ENCODE results near the gene SAT2.

The SAT2 gene

GRCh38 chr17:7656958-7657609 lies 29.5 kb upstream of the SAT2 start:
- DNase-seq (ENCODE audit: low spot score), result no peak
- in situ Hi-C loops (cut with MboI; ENCODE audit: low sequenced_read_pairs, unreplicated experiment), result no loop called here
- TF ChIP-seq, protein P1, sequence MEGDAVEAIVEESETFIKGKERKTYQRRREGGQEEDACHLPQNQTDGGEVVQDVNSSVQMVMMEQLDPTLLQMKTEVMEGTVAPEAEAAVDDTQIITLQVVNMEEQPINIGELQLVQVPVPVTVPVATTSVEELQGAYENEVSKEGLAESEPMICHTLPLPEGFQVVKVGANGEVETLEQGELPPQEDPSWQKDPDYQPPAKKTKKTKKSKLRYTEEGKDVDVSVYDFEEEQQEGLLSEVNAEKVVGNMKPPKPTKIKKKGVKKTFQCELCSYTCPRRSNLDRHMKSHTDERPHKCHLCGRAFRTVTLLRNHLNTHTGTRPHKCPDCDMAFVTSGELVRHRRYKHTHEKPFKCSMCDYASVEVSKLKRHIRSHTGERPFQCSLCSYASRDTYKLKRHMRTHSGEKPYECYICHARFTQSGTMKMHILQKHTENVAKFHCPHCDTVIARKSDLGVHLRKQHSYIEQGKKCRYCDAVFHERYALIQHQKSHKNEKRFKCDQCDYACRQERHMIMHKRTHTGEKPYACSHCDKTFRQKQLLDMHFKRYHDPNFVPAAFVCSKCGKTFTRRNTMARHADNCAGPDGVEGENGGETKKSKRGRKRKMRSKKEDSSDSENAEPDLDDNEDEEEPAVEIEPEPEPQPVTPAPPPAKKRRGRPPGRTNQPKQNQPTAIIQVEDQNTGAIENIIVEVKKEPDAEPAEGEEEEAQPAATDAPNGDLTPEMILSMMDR (IDR thresholded peaks at IDR 0.05; ENCODE audit: borderline replicate concordance, control extremely low read depth, extremely low read depth, insufficient read depth, missing control alignments), result no peak

- TF ChIP-seq, protein P1 (IDR thresholded peaks at IDR 0.05; ENCODE audit: borderline replicate concordance, control extremely low read depth, extremely low read depth, insufficient read depth, missing control alignments), result no peak
- DNase-seq (ENCODE audit: low spot score), result no peak
- in situ Hi-C loops (cut with MboI; ENCODE audit: low sequenced_read_pairs, unreplicated experiment), result no loop called here
Measured at GRCh38 chr17:7655541-7655840, 27.9 kb upstream of the SAT2 start.

DNA sequence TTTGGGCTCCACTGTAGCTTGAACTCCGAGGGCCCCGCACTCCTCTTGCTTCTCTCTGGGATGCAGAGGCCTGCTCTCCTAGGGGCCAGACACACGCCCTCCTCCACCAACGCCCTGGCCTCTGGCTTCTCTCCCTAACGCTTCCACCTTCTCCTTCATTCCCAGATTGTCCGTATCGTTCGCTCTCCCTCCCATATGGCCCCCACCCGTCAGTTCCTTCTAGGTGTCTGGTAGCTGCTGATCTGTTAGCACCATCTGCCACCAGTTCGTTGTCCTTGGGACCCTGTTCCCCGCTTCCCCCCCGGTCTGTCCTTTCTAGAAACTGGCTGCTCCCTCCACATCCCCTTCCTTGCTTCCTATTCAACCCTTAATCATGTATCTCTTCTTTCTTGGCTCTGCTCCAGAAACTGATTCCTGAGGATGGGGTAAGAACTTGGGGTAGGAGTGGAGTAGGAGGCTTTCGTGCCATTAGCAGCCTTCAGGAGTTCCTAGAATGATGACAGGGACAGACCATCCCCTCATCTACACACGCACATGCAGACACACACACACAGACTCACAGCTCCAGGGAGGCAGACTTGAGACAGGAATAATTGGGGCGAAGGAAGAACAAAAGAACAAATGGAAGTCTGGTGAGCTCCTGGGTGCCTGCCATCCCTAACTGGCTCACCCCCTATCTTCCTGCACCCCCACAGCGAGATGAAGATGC lies 27.4 kb upstream of the SAT2 start:
- in situ Hi-C loops (cut with MboI; ENCODE audit: low sequenced_read_pairs, unreplicated experiment), result no loop called here
- DNase-seq (ENCODE audit: low spot score), result no peak
- TF ChIP-seq, protein P1 (IDR thresholded peaks at IDR 0.05; ENCODE audit: borderline replicate concordance, control extremely low read depth, extremely low read depth, insufficient read depth, missing control alignments), result no peak

- in situ Hi-C loops (cut with MboI; ENCODE audit: low sequenced_read_pairs, unreplicated experiment), result no loop called here
- no peak for DNase-seq (ENCODE audit: low spot score)
- TF ChIP-seq, protein P1 (IDR thresholded peaks at IDR 0.05; ENCODE audit: borderline replicate concordance, control extremely low read depth, extremely low read depth, insufficient read depth, missing control alignments), result no peak
Measured at GRCh38 chr17:7652388-7653356, 25.1 kb upstream of the SAT2 start.

- TF ChIP-seq, protein P1 (IDR thresholded peaks at IDR 0.05; ENCODE audit: borderline replicate concordance, control extremely low read depth, extremely low read depth, insufficient read depth, missing control alignments), result no peak
- in situ Hi-C loops (cut with MboI; ENCODE audit: low sequenced_read_pairs, unreplicated experiment), result no loop called here
- DNase-seq (ENCODE audit: low spot score), result no peak
Measured at GRCh38 chr17:7651665-7652387, 24.2 kb upstream of the SAT2 start.
